ENCODE measurements around the gene SKIC8.

The SKIC8 gene

GRCh38 chr15:78307976-78308375, 8.6 kb upstream of the SKIC8 start:
- in situ Hi-C loops (cut with HindIII; ENCODE audit: low pct_ligation_motif_present, low sequenced_read_pairs) = no loop called here
- Histone ChIP-seq H3K27ac (no peak overlapping the region), H3K4me3 (ENCODE audit: low read depth, low read length) (no peak overlapping the region), H3K36me3 (replicated peaks) (no peaks in the 10 kb centered on the region), H3K27me3 (replicated peaks) (no peaks in the 10 kb centered on the region)
- TF ChIP-seq, protein P1, sequence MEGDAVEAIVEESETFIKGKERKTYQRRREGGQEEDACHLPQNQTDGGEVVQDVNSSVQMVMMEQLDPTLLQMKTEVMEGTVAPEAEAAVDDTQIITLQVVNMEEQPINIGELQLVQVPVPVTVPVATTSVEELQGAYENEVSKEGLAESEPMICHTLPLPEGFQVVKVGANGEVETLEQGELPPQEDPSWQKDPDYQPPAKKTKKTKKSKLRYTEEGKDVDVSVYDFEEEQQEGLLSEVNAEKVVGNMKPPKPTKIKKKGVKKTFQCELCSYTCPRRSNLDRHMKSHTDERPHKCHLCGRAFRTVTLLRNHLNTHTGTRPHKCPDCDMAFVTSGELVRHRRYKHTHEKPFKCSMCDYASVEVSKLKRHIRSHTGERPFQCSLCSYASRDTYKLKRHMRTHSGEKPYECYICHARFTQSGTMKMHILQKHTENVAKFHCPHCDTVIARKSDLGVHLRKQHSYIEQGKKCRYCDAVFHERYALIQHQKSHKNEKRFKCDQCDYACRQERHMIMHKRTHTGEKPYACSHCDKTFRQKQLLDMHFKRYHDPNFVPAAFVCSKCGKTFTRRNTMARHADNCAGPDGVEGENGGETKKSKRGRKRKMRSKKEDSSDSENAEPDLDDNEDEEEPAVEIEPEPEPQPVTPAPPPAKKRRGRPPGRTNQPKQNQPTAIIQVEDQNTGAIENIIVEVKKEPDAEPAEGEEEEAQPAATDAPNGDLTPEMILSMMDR (IDR thresholded peaks at IDR 0.05; ENCODE audit: low read depth, low read length, missing control alignments) = no peak
- no peak for DNase-seq

DNA sequence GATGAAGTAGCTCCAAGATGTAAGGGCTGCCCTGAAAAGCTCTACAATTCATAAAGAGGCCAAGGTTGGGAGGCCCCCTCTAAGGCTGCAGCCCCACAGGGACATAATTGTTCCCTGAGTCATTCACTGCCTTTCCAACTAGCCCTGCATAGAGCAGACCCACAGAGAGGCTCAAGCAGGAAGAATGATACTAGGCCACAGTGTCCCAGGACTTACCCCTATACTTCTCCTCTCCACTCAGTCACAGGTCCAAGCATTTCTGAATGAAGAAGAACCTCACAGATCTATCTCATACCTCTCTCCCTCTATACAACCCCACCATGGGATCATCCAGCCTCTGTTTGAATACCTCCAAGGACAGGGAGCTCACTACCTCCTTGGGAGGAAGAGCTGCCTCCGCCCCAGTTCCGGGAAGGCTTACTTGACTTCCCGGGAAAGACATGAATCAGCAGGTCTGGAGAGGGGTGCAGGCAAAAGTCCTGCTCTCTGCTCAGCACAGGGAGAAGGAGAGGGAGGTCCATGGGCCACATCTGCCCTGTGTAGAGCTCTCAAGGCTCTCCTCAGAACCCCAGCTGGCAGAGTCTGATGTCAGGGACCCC, 6.9 kb upstream of the SKIC8 start:
- Histone ChIP-seq H3K4me3 (ENCODE audit: low read depth, low read length) (no peak overlapping the region), H3K27ac (peak overlapping the region; percentile 24), H3K36me3 (replicated peaks) (no peaks in the 10 kb centered on the region), H3K27me3 (replicated peaks) (no peaks in the 10 kb centered on the region)
- TF ChIP-seq, protein P1 (IDR thresholded peaks at IDR 0.05; ENCODE audit: low read depth, low read length, missing control alignments) = no peak
- in situ Hi-C loops (cut with HindIII; ENCODE audit: low pct_ligation_motif_present, low sequenced_read_pairs) = no loop called here
- peak; percentile 75 for DNase-seq

DNA sequence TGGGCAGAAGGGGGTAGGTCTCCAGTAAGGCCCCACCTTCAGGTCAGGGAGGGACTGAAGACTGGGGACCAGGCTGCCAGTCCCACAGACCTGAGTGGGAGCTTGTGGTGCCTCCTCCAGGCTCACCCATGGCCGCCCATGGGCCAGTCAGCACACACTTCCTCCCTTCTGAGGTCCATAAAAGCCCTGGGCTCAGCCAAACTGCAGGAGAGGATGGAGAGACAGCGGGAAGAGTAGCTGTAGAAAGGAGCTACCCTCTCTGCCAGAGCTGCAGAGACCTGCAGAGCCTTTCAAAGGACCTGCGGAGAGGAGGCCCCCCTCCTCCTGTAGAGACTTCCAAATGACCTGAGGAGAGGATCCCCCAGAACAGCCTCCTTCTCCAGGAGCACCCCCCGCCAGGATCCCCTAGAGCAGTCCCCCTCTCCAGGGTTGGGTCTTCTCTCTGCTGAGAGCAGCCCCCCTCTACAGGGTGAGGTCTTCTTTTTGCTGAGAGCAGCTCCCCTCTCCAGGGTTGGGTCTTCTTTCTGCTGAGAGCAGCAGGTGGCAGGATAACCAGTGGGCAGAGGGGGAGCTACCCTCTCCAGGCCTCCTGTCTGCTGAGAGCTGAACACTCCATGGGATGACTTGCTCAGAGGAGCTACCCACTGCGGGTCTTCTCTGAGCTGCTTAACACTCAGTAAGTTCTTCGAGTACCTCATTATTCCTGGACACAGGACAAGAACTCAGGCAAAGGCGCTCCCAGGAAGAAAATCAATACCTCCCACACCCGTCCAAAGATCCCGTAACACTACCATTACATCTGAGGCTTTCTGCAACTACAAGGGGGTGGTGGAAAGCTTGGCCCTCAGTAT, 5.0 kb upstream of the SKIC8 start:
- H3K27me3 ChIP-seq (replicated peaks) = no peaks in the 10 kb centered on the region
- H3K27ac ChIP-seq = no peak overlapping the region
- in situ Hi-C loops (cut with HindIII; ENCODE audit: low pct_ligation_motif_present, low sequenced_read_pairs) = no loop called here

GRCh38 chr15:78302579-78303312, 3.3 kb upstream of the SKIC8 start:
- Histone ChIP-seq H3K27me3 (replicated peaks) (no peaks in the 10 kb centered on the region), H3K36me3 (replicated peaks) (no peaks in the 10 kb centered on the region), H3K27ac (peak overlapping the region; percentile 83), H3K4me3 (ENCODE audit: low read depth, low read length) (no peak overlapping the region)
- TF ChIP-seq, protein P1 (IDR thresholded peaks at IDR 0.05; ENCODE audit: low read depth, low read length, missing control alignments) = no peak
- DNase-seq = peak; percentile 49
- in situ Hi-C loops (cut with HindIII; ENCODE audit: low pct_ligation_motif_present, low sequenced_read_pairs) = no loop called here

More for the DNA sequence above, 5.0 kb upstream of the SKIC8 start:
- H3K36me3 ChIP-seq (replicated peaks) = no peaks in the 10 kb centered on the region
- TF ChIP-seq, protein P1 (IDR thresholded peaks at IDR 0.05; ENCODE audit: low read depth, low read length, missing control alignments) = no peak
- no peak overlapping the region for H3K4me3 ChIP-seq (ENCODE audit: low read depth, low read length)
- no peak for DNase-seq

DNA sequence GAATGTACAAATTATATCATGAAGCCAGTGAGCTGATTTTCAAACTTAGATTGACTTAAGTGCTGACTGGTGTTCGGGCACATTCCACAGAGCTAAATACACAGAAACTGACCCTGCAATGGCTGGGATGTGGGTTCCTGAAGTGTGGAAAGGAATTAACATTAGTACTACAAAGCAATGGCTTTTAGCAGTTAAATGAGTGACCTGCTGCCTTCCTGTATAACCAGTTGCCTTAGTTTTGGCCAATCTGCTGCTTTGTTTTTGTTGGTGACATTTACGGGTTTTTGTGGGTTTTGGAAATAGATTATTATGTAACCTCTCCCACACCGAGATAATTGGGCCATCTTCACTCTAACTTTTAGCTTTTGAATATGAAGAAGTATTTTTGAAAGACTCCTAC, 2.4 kb upstream of the SKIC8 start:
- TF ChIP-seq, protein P1 (IDR thresholded peaks at IDR 0.05; ENCODE audit: low read depth, low read length, missing control alignments) = no peak
- H3K36me3 ChIP-seq (replicated peaks) = no peaks in the 10 kb centered on the region
- H3K27ac ChIP-seq = peak overlapping the region; percentile 83
- DNase-seq = no peak
- H3K27me3 ChIP-seq (replicated peaks) = no peaks in the 10 kb centered on the region
- H3K4me3 ChIP-seq (ENCODE audit: low read depth, low read length) = no peak overlapping the region
- in situ Hi-C loops (cut with HindIII; ENCODE audit: low pct_ligation_motif_present, low sequenced_read_pairs) = no loop called here
